DND-41 (cell line): ENCODE results near the gene COQ2.

ENCODE experiments used
- CTCF ChIP-seq: IDR thresholded peaks from 2 replicates; pipeline ENCODE4 v1.5.1; 2012; ENCODE audit warnings: borderline replicate concordance, low read length, moderate library complexity, mild to moderate bottlenecking; ENCODE audit not compliant: poor library complexity, severe bottlenecking; ENCODE audit errors: extremely low read depth
- EZH2 ChIP-seq: IDR thresholded peaks from 3 replicates; pipeline ENCODE4 v1.6.1; 2012; ENCODE audit warnings: borderline replicate concordance, low read depth, mild to moderate bottlenecking, moderate library complexity, low read length, inconsistent platforms; ENCODE audit not compliant: severe bottlenecking

- no peak for TF ChIP-seq CTCF
- no peak for TF ChIP-seq EZH2
Measured at GRCh38 chr4:83268491-83268890, 16.1 kb downstream of the COQ2 start.
